Loucy (cell line): Measurements from ENCODE around the gene KIF7.

Experiments used
- H2AFZ ChIP-seq: fragments of 200-600 bp; sonication (generic); 2 replicates; pipeline ENCODE4 v1.6.0; 2016; ENCODE audit warnings: antibody characterized with exemption, mild to moderate bottlenecking, low read length, moderate library complexity
- H3F3A ChIP-seq: fragments of 200-600 bp; 2 replicates; pipeline ENCODE4 v1.6.0; 2016; ENCODE audit warnings: antibody characterized with exemption, low read depth, mild to moderate bottlenecking
- H3K27me3 ChIP-seq: fragments of 200-600 bp; sonication (generic); 2 replicates; pipeline ENCODE4 v1.6.1; 2014; ENCODE audit warnings: low read length, mild to moderate bottlenecking; ENCODE audit not compliant: insufficient read depth, poor library complexity, severe bottlenecking
- H3K36me3 ChIP-seq: fragments of 200-600 bp; sonication (generic); 2 replicates; pipeline ENCODE4 v1.6.1; 2016; ENCODE audit warnings: low read length; ENCODE audit not compliant: insufficient read depth
- H3K4me1 ChIP-seq: fragments of 200-600 bp; sonication (generic); 2 replicates; pipeline ENCODE4 v1.5.1; 2014; ENCODE audit warnings: low read length, mild to moderate bottlenecking; ENCODE audit not compliant: insufficient read depth, poor library complexity, severe bottlenecking
- H3K4me2 ChIP-seq: fragments of 200-600 bp; sonication (generic); 2 replicates; pipeline ENCODE4 v1.6.0; 2014; ENCODE audit warnings: antibody characterized with exemption, low read length, low read depth, mild to moderate bottlenecking; ENCODE audit not compliant: poor library complexity, severe bottlenecking
- H3K4me3 ChIP-seq: fragments of 200-600 bp; sonication (generic); 2 replicates; pipeline ENCODE4 v1.5.1; 2014; ENCODE audit warnings: low read length, mild to moderate bottlenecking, mixed read lengths; ENCODE audit not compliant: poor library complexity, severe bottlenecking
- H3K79me2 ChIP-seq: fragments of 200-600 bp; sonication (generic); 2 replicates; pipeline ENCODE4 v1.6.1; 2014; ENCODE audit warnings: low read length; ENCODE audit not compliant: insufficient read depth
- H3K9ac ChIP-seq: fragments of 200-600 bp; sonication (generic); 2 replicates; pipeline ENCODE4 v1.6.0; 2014; ENCODE audit warnings: mild to moderate bottlenecking, low read depth, low read length, moderate library complexity; ENCODE audit not compliant: poor library complexity, severe bottlenecking
- H3K9me2 ChIP-seq: fragments of 200-600 bp; sonication (generic); replicated peaks from 2 replicates; pipeline ENCODE4 v1.6.1; 2016; ENCODE audit warnings: low read depth, low read length, mixed read lengths
- H3K9me3 ChIP-seq: fragments of 200-600 bp; sonication (generic); 2 replicates; pipeline ENCODE4 v1.6.1; 2014; ENCODE audit warnings: mild to moderate bottlenecking, antibody characterized with exemption, low read length, low read depth; ENCODE audit not compliant: insufficient read depth
- H4K20me1 ChIP-seq: fragments of 200-600 bp; sonication (generic); 2 replicates; pipeline ENCODE4 v1.6.0; 2014; ENCODE audit warnings: antibody characterized with exemption, low read length, mild to moderate bottlenecking; ENCODE audit not compliant: insufficient read depth, poor library complexity, severe bottlenecking
- CTCF ChIP-seq: fragments of 200-600 bp; sonication (generic); conservative IDR thresholded peaks from 2 replicates; pipeline ENCODE4 v1.5.1; 2014; ENCODE audit warnings: mild to moderate bottlenecking, antibody characterized with exemption, low read length
- EZH2phosphoT487 ChIP-seq: fragments of 200-600 bp; IDR thresholded peaks from 2 replicates; pipeline ENCODE4 v1.6.1; 2018; ENCODE audit warnings: antibody characterized with exemption, mild to moderate bottlenecking, moderate library complexity, borderline replicate concordance

Gene KIF7

GRCh38 chr15:89649013-89649625, 6.1 kb downstream of the KIF7 start:
- Histone ChIP-seq H2AFZ (no peak overlapping the region), H3K27me3 (no peaks in the 10 kb centered on the region), H3K9ac (no peak overlapping the region), H3K79me2 (no peaks in the 10 kb centered on the region), H4K20me1 (no peaks in the 10 kb centered on the region), H3K9me3 (no peaks in the 10 kb centered on the region), H3K4me1 (no peaks in the 10 kb centered on the region), H3K36me3 (no peaks in the 10 kb centered on the region), H3K4me2 (no peak overlapping the region), H3K4me3 (no peak overlapping the region), H3K9me2 (no peaks in the 10 kb centered on the region), H3F3A (no peaks in the 10 kb centered on the region)
- TF ChIP-seq EZH2phosphoT487 (no peak), CTCF (no peak)

- H3K4me1 ChIP-seq: no peaks in the 10 kb centered on the region
- no peak overlapping the region for H3K4me3 ChIP-seq
- H3K27me3 ChIP-seq: no peaks in the 10 kb centered on the region
- no peak overlapping the region for H3K4me2 ChIP-seq
- no peak overlapping the region for H2AFZ ChIP-seq
- H3K9me3 ChIP-seq: no peaks in the 10 kb centered on the region
- no peak for TF ChIP-seq CTCF
- TF ChIP-seq EZH2phosphoT487: no peak
- no peaks in the 10 kb centered on the region for H3K79me2 ChIP-seq
- H3K9ac ChIP-seq: no peak overlapping the region
- no peaks in the 10 kb centered on the region for H4K20me1 ChIP-seq
- H3F3A ChIP-seq: no peaks in the 10 kb centered on the region
- no peaks in the 10 kb centered on the region for H3K36me3 ChIP-seq
- no peaks in the 10 kb centered on the region for H3K9me2 ChIP-seq
These were observed 6.9 kb downstream of the KIF7 start for GRCh38 chr15:89648106-89649012.

GRCh38 chr15:89647191-89647851, 7.9 kb downstream of the KIF7 start:
- Histone ChIP-seq H3K4me2 (no peak overlapping the region), H2AFZ (no peak overlapping the region), H3K36me3 (no peaks in the 10 kb centered on the region), H3K9me2 (no peaks in the 10 kb centered on the region), H3K9ac (no peak overlapping the region), H3K9me3 (no peaks in the 10 kb centered on the region), H4K20me1 (no peaks in the 10 kb centered on the region), H3F3A (no peaks in the 10 kb centered on the region), H3K4me3 (no peak overlapping the region), H3K79me2 (no peaks in the 10 kb centered on the region), H3K4me1 (no peaks in the 10 kb centered on the region), H3K27me3 (no peaks in the 10 kb centered on the region)
- TF ChIP-seq CTCF (peak; percentile 59), EZH2phosphoT487 (no peak)
